Esophagus squamous epithelium (tissue), 5 donors: ENCODE data around the gene ENOX1. TPM values are rescaled to one million over a fixed set of nuclear protein-coding genes. Genes with fewer than 3 reads are reported as not detected.

ENCODE experiments used
- DNase-seq: peaks from one replicate; lab custom pipeline; 2025; lab: John Stamatoyannopoulos, UW
- H3K27ac ChIP-seq, 4 donors: fragments of 200-600 bp; sonication (generic); one replicate each; pipeline ENCODE4 v1.5.1; 2016 to 2019; ENCODE audit warnings: mild to moderate bottlenecking in 1 of 4
- H3K27me3 ChIP-seq, 4 donors: fragments of 200-600 bp; sonication (generic); 1 replicate in 3 of 4; 2 replicates in 1 of 4; pipeline versions ENCODE4 v1.5.1 to v1.6.0; 2017 to 2021; ENCODE audit warnings: antibody characterized with exemption in 1 of 4
- H3K36me3 ChIP-seq, 3 donors: fragments of 200-600 bp; sonication (generic); one replicate each; pipeline ENCODE4 v1.5.1; 2016 to 2019
- H3K4me1 ChIP-seq, 3 donors: fragments of 200-600 bp; sonication (generic); one replicate each; pipeline ENCODE4 v1.5.1; 2017 to 2019
- H3K4me3 ChIP-seq, 4 donors: fragments of 200-600 bp; sonication (generic); 1 replicate in 3 of 4; 2 replicates in 1 of 4; pipeline ENCODE4 v1.5.1; 2016 to 2019; ENCODE audit warnings: mild to moderate bottlenecking in 2 of 4, moderate library complexity in 1 of 4
- H3K9me3 ChIP-seq, 3 donors: fragments of 200-600 bp; sonication (generic); one replicate each; pipeline ENCODE4 v1.5.1; 2016 to 2019
- POLR2A ChIP-seq, 4 donors: fragments of 450-650 bp; IDR thresholded peaks; one replicate each; pipeline ENCODE4 v1.6.1; 2017; ENCODE audit warnings: antibody characterized with exemption in 4 of 4, mild to moderate bottlenecking in 4 of 4, moderate library complexity in 3 of 4
- WGBS, 2 donors: methylation state at CpG; one replicate each; pipeline ENCODE4 v1.1.5; 2018; 5-methylcytosine and 5-hydroxymethylcytosine counted together
- intact Hi-C: fragments of 100-400 bp; cut with DNase I; formaldehyde crosslinking; loops from one replicate; pipeline ENCODE4 v1.15.0; 2022
- total RNA-seq, 4 donors: library from RNA; depleted of rRNA; stranded (reverse); fragments of >200 nt; gene quantifications; one replicate each; pipeline ENCODE4 v1.1.0, GENCODE V29; 2016
- TF ChIP-seq, protein P1 (sequence below), 6 experiments: fragments of 450-650 bp in 4 of 6; fragments of 200-600 bp in 2 of 6; sonication (generic) in 2 of 6; IDR thresholded peaks; one replicate each; pipeline ENCODE4 v1.5.1; 2016 to 2019; ENCODE audit warnings: antibody characterized with exemption in 6 of 6, mild to moderate bottlenecking in 4 of 6, moderate library complexity in 4 of 6
- donor health status: DM: yes; HTN: yes; CAD: no.

ENOX1 gene
- total RNA-seq, 4 donors from 2014 or later: 0.48 to 0.76 TPM; not detected in 2

DNA sequence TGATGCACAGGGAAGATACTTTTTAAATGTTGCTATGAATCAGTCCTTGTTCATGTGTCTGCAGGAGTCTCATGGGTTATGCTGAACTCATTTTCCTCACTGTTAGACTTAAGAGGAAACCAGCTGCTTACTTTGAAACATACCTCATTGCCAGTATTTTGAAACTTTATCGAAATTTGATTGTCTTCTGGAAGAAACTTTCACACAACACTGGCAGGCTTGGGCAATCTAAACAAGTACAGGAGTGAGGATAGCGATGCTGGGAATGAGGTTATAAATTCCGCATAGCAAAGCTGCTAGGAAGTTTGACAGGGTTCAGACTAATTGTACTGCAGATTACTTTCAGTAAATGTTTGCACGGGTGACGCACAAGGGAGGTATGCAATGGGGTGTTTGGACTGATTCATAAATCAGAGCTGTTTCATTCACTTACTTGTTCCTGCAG, 517.7 kb downstream of the ENOX1 start:
- intact Hi-C loops: no loop called here
- DNase-seq: no peak
- 25 to 39% methylated on average over 5 of the region's 5 CpGs for WGBS, 2 donors

DNA sequence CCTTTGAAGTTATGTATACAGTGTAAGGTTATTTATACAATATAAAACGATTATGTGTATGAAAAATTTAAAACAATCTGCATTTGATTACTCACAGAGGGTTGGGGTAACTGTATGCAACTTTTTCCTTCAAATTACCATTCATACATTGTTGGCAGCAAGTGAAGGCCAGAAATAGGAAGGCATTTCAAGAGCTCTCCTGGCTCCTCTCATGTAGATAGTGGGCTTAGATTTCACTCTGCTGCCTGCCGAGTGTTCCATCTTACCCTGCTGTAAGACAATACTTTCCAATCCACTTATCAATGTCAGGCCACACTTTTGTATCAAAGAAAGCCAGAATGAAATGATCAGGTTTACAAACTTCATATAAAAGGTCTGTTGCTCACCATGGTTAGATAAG, 518.1 kb downstream of the ENOX1 start:
- no peak overlapping the region for H3K4me3 ChIP-seq
- intact Hi-C loops: no loop called here
- DNase-seq: no peak
- H3K27me3 ChIP-seq: no peaks in the 10 kb centered on the region
- H3K36me3 ChIP-seq: no peaks in the 10 kb centered on the region
- 25 to 39% methylated on average over 2 of the region's 2 CpGs for WGBS, 2 donors
- H3K9me3 ChIP-seq: no peaks in the 10 kb centered on the region
- TF ChIP-seq, protein P1, sequence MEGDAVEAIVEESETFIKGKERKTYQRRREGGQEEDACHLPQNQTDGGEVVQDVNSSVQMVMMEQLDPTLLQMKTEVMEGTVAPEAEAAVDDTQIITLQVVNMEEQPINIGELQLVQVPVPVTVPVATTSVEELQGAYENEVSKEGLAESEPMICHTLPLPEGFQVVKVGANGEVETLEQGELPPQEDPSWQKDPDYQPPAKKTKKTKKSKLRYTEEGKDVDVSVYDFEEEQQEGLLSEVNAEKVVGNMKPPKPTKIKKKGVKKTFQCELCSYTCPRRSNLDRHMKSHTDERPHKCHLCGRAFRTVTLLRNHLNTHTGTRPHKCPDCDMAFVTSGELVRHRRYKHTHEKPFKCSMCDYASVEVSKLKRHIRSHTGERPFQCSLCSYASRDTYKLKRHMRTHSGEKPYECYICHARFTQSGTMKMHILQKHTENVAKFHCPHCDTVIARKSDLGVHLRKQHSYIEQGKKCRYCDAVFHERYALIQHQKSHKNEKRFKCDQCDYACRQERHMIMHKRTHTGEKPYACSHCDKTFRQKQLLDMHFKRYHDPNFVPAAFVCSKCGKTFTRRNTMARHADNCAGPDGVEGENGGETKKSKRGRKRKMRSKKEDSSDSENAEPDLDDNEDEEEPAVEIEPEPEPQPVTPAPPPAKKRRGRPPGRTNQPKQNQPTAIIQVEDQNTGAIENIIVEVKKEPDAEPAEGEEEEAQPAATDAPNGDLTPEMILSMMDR (IDR thresholded peaks at IDR 0.05): no peak
- H3K27ac ChIP-seq: peak overlapping the region in 3 of 4 donors; percentile 49 to 77 (median 56)
- peaks cover 0 to 30% (median 25%) of the 10 kb centered on the region in 3 donors for H3K4me1 ChIP-seq

More for the DNA sequence above, 517.7 kb downstream of the ENOX1 start:
- Histone ChIP-seq H3K9me3 (no peaks in the 10 kb centered on the region), H3K27ac (peak overlapping the region in 3 of 4 donors; percentile 49 to 77 (median 56)), H3K4me3 (no peak overlapping the region), H3K36me3 (no peaks in the 10 kb centered on the region), H3K27me3 (no peaks in the 10 kb centered on the region), H3K4me1 (peaks cover 0 to 30% (median 25%) of the 10 kb centered on the region in 3 donors)
- no peak for TF ChIP-seq POLR2A (IDR thresholded peaks at IDR 0.05)
- TF ChIP-seq, protein P1 (IDR thresholded peaks at IDR 0.05): no peak

DNA sequence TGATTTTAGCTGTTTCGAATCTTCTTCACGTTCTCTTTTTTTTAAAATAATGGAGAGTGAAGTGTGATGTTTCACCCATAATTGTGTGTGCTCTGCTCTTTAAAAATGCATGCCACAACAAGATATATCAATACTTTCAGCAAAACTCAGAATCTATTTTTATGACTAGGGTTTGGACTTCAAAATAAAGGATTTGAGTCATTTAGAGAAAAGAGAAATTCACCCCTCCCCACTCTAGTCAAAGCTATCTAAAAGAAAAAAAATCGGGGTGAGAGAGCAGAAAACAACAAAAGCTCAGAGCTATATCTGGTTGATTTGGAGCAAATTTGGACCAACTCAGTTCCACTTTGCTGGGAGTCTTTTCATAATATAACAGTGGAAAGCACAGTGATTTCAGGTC, 518.9 kb downstream of the ENOX1 start:
- H3K27ac ChIP-seq: no peak overlapping the region

DNA sequence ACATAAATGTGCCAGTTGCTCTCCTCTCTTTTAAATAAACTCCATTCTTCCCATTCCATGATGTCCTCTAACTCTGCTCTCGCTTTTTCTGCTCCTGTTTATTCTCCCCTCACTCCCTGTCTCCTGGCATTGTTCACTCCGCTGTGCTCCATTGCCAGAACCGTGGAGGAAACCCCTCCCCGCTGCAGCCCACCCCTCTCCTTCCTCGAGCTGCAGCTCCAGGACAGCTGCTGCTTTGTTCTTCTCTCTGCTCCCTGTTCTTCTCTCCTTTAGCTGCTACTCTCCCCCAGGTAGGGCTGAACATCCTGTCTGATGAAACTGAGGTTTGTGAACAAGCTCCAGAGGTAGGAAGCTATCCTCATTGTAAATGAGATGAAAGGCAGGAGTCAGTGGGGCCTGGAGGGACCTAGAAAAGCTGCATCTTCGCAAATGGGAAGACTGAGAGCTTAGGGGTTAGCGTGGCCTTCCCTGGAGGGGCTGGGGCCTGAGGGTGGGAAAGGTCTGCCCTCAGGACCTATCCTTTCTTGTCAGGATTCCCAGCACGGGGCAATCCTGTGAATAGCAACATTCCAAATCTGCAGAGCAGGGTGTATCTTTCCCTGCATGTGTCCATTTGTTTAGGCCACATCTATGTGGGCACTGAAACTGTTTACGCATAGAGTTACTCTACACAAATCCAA, 519.7 kb downstream of the ENOX1 start:
- H3K36me3 ChIP-seq: no peaks in the 10 kb centered on the region
- no peaks in the 10 kb centered on the region for H3K9me3 ChIP-seq
- H3K4me1 ChIP-seq: peaks cover 0 to 30% (median 25%) of the 10 kb centered on the region in 3 donors
- intact Hi-C loops: no loop called here
- DNase-seq: no peak
- H3K4me3 ChIP-seq: no peak overlapping the region
- whole genome bisulfite sequencing, 2 donors: 78 to 84% methylated on average over 7 to 8 of the region's 9 CpGs
- no peaks in the 10 kb centered on the region for H3K27me3 ChIP-seq
- no peak overlapping the region for H3K27ac ChIP-seq
- no peak for TF ChIP-seq POLR2A (IDR thresholded peaks at IDR 0.05)
- TF ChIP-seq, protein P1 (IDR thresholded peaks at IDR 0.05): no peak

More for the DNA sequence above, 518.9 kb downstream of the ENOX1 start:
- H3K4me3 ChIP-seq: no peak overlapping the region
- no peaks in the 10 kb centered on the region for H3K27me3 ChIP-seq
- DNase-seq: no peak
- 39 to 68% methylated on average over 3 of the region's 3 CpGs for WGBS, 2 donors
- H3K9me3 ChIP-seq: no peaks in the 10 kb centered on the region
- peaks cover 0 to 30% (median 25%) of the 10 kb centered on the region in 3 donors for H3K4me1 ChIP-seq
- no peak for TF ChIP-seq POLR2A (IDR thresholded peaks at IDR 0.05)
- TF ChIP-seq, protein P1 (IDR thresholded peaks at IDR 0.05): no peak
- intact Hi-C loops: no loop called here
- H3K36me3 ChIP-seq: no peaks in the 10 kb centered on the region

DNA sequence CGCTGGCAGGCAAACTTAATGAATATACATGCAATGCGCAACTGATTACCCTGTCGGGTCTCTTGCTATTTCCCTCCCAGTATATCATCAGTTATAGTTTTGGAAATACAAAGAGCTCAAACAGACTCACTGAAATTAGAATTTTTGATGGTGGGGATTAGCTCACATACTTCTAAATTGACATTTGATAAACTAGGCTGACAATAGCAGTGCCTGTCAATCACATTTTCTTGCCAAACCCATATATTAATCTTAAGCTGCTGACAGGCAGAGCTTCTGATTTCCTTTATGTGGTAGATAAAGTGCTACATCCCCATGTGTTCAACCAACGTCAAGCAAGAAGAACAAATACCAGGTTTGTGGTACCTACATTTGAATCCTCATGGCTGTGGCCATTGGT, 521.7 kb downstream of the ENOX1 start:
- Histone ChIP-seq H3K27ac (no peak overlapping the region), H3K27me3 (no peaks in the 10 kb centered on the region), H3K4me1 (peaks cover 0 to 17% (median 13%) of the 10 kb centered on the region in 3 donors), H3K4me3 (no peak overlapping the region), H3K36me3 (no peaks in the 10 kb centered on the region), H3K9me3 (no peaks in the 10 kb centered on the region)
- DNase-seq: no peak
- WGBS, 2 donors: 49 to 63% methylated on average over 4 of the region's 4 CpGs
- intact Hi-C loops: no loop called here
- TF ChIP-seq, protein P1 (IDR thresholded peaks at IDR 0.05): no peak
- no peak for TF ChIP-seq POLR2A (IDR thresholded peaks at IDR 0.05)
